Nephron progenitor cell (in vitro differentiated cells): ENCODE results near the gene LRCOL1.

Experiments used
- DNase-seq: peaks from one replicate; pipeline ENCODE4 v3.0.0; 2021
- H3K27ac Mint-ChIP-seq: 2 replicates; pipeline ENCODE4 v1.8.0; 2021; ENCODE audit warnings: mild to moderate bottlenecking, moderate library complexity, mixed read lengths
- H3K27me3 Mint-ChIP-seq: 2 replicates; pipeline ENCODE4 v1.8.0; 2021; ENCODE audit warnings: mild to moderate bottlenecking, low read depth, mixed read lengths; ENCODE audit not compliant: poor library complexity
- H3K36me3 Mint-ChIP-seq: 2 replicates; pipeline ENCODE4 v1.8.0; 2021; ENCODE audit warnings: low read depth, mixed read lengths
- H3K4me1 Mint-ChIP-seq: 2 replicates; pipeline ENCODE4 v1.8.0; 2021; ENCODE audit warnings: mixed read lengths
- H3K4me3 Mint-ChIP-seq: 2 replicates; pipeline ENCODE4 v1.8.0; 2021; ENCODE audit warnings: mild to moderate bottlenecking, moderate library complexity, mixed read lengths
- H3K9me3 Mint-ChIP-seq: 2 replicates; pipeline ENCODE4 v1.8.0; 2021; ENCODE audit warnings: mild to moderate bottlenecking, moderate library complexity, mixed read lengths
- CTCF ChIP-seq: fragments of 200-600 bp; sonication (generic); IDR thresholded peaks from 2 replicates; pipeline ENCODE4 v1.5.0; 2021; ENCODE audit warnings: antibody characterized with exemption

Gene LRCOL1

GRCh38 chr12:132592282-132592970, 18.0 kb downstream of the LRCOL1 start:
- H3K4me1 Mint-ChIP-seq = peaks cover 20% of the 10 kb centered on the region
- H3K4me3 Mint-ChIP-seq = no peak overlapping the region
- H3K36me3 Mint-ChIP-seq = no peaks in the 10 kb centered on the region
- DNase-seq = no peak
- no peak overlapping the region for H3K27ac Mint-ChIP-seq
- H3K9me3 Mint-ChIP-seq = peaks cover 18% of the 10 kb centered on the region
- H3K27me3 Mint-ChIP-seq = peaks cover 76% of the 10 kb centered on the region
- TF ChIP-seq CTCF = no peak

- Mint-ChIP-seq H3K4me3 (no peak overlapping the region), H3K27ac (no peak overlapping the region), H3K36me3 (no peaks in the 10 kb centered on the region), H3K4me1 (peaks cover 16% of the 10 kb centered on the region), H3K27me3 (peaks cover 75% of the 10 kb centered on the region), H3K9me3 (peaks cover 15% of the 10 kb centered on the region)
- DNase-seq = no peak
- TF ChIP-seq CTCF = no peak
Observed at GRCh38 chr12:132591107-132591935, 19.1 kb downstream of the LRCOL1 start.

GRCh38 chr12:132588821-132589669, 21.3 kb downstream of the LRCOL1 start:
- peaks cover under 1% of the 10 kb centered on the region for H3K36me3 Mint-ChIP-seq
- peaks cover 15% of the 10 kb centered on the region for H3K9me3 Mint-ChIP-seq
- no peak overlapping the region for H3K4me3 Mint-ChIP-seq
- DNase-seq = no peak
- peaks cover 14% of the 10 kb centered on the region for H3K4me1 Mint-ChIP-seq
- no peak overlapping the region for H3K27ac Mint-ChIP-seq
- no peak for TF ChIP-seq CTCF
- H3K27me3 Mint-ChIP-seq = peaks cover 73% of the 10 kb centered on the region

GRCh38 chr12:132588319-132588718, 22.1 kb downstream of the LRCOL1 start:
- no peak for DNase-seq
- H3K4me1 Mint-ChIP-seq = peaks cover 13% of the 10 kb centered on the region
- H3K27ac Mint-ChIP-seq = no peak overlapping the region
- no peak overlapping the region for H3K4me3 Mint-ChIP-seq
- TF ChIP-seq CTCF = no peak
- H3K36me3 Mint-ChIP-seq = peaks cover 5% of the 10 kb centered on the region
- peaks cover 15% of the 10 kb centered on the region for H3K9me3 Mint-ChIP-seq
- H3K27me3 Mint-ChIP-seq = peaks cover 73% of the 10 kb centered on the region

- Mint-ChIP-seq H3K36me3 (peaks cover 5% of the 10 kb centered on the region), H3K4me3 (no peak overlapping the region), H3K9me3 (peaks cover 13% of the 10 kb centered on the region), H3K4me1 (peaks cover 8% of the 10 kb centered on the region), H3K27ac (no peak overlapping the region), H3K27me3 (peaks cover 67% of the 10 kb centered on the region)
- DNase-seq = no peak
- TF ChIP-seq CTCF = no peak
Observed at GRCh38 chr12:132587781-132588180, 22.6 kb downstream of the LRCOL1 start.
